Calu3 (cell line): ENCODE measurements around the gene VWA8. TPM values are rescaled to one million over a fixed set of nuclear protein-coding genes. Genes with fewer than 3 reads are reported as not detected.
"Not testable (repeated sequence)": the region's sequence is repeated elsewhere in the genome, so short reads cannot be mapped to it uniquely, and the experiment has no call there.

ENCODE experiments used
- BruUV-seq: library from RNA; stranded (reverse); fragments of 400-500 nt; replicated peaks from 2 replicates; lab custom pipeline; 2021; lab: Mats Ljungman, UMichigan
- CTCF ChIA-PET: fragments of 300-600 bp; sonication (Branson Sonifier 250); formaldehyde crosslinking; loops from one replicate; lab custom pipeline; 2022; ENCODE audit warnings: antibody characterized with exemption; lab: Charles Lee
- DNase-seq: peaks from one replicate; pipeline ENCODE4 v3.0.0; 2022
- H3K27ac Mint-ChIP-seq: one replicate; pipeline ENCODE4 v1.8.0; 2022; ENCODE audit warnings: mixed read lengths; ENCODE audit not compliant: unreplicated experiment
- H3K27me3 Mint-ChIP-seq: one replicate; pipeline ENCODE4 v1.8.0; 2022; ENCODE audit warnings: mixed read lengths; ENCODE audit not compliant: unreplicated experiment
- H3K36me3 Mint-ChIP-seq: one replicate; pipeline ENCODE4 v1.8.0; 2022; ENCODE audit warnings: mild to moderate bottlenecking, moderate library complexity, mixed read lengths; ENCODE audit not compliant: insufficient read depth, unreplicated experiment
- H3K4me1 Mint-ChIP-seq: one replicate; pipeline ENCODE4 v1.8.0; 2022; ENCODE audit warnings: mild to moderate bottlenecking, low read depth, mixed read lengths; ENCODE audit not compliant: unreplicated experiment
- H3K4me3 Mint-ChIP-seq: one replicate; pipeline ENCODE4 v1.8.0; 2022; ENCODE audit warnings: mild to moderate bottlenecking, low read depth, moderate library complexity, mixed read lengths; ENCODE audit not compliant: unreplicated experiment
- H3K9me3 Mint-ChIP-seq: one replicate; pipeline ENCODE4 v1.8.0; 2022; ENCODE audit warnings: low read depth, mixed read lengths; ENCODE audit not compliant: unreplicated experiment
- intact Hi-C: fragments of 100-400 bp; cut with micrococcal nuclease; formaldehyde crosslinking; loops from one replicate; pipeline ENCODE4 v1.10.0; 2022; ENCODE audit not compliant: unreplicated experiment
- total RNA-seq: library from RNA; stranded (reverse); gene quantifications from 2 replicates; pipeline ENCODE4 v1.2.3, GENCODE V29; 2022
- TF ChIP-seq, protein P1 (sequence below): fragments of 200-600 bp; IDR thresholded peaks from one replicate; pipeline ENCODE4 v1.8.0; 2022; ENCODE audit warnings: antibody characterized with exemption; ENCODE audit not compliant: unreplicated experiment

The VWA8 gene
- total RNA-seq, 1 experiment from 2014 or later: 15.2 TPM

DNA sequence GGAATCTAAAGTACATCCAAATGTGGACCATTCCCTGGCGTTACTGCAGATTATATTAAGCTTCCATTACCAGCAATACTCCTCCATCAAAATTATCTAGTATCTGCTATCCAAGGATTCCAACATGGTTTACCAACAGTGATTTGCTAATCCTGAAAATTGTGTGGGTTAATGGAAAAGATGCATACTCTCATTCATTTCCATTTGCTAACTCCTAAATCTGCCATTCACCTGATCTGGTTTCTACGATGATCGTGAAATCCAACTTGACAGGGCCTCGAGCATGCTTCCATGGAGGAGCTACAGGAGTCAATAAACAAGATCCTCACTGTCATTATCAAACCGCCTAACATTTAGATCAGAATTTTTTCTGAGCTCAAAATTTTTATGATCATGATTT, 382.5 kb downstream of the VWA8 start:
- TF ChIP-seq, protein P1, sequence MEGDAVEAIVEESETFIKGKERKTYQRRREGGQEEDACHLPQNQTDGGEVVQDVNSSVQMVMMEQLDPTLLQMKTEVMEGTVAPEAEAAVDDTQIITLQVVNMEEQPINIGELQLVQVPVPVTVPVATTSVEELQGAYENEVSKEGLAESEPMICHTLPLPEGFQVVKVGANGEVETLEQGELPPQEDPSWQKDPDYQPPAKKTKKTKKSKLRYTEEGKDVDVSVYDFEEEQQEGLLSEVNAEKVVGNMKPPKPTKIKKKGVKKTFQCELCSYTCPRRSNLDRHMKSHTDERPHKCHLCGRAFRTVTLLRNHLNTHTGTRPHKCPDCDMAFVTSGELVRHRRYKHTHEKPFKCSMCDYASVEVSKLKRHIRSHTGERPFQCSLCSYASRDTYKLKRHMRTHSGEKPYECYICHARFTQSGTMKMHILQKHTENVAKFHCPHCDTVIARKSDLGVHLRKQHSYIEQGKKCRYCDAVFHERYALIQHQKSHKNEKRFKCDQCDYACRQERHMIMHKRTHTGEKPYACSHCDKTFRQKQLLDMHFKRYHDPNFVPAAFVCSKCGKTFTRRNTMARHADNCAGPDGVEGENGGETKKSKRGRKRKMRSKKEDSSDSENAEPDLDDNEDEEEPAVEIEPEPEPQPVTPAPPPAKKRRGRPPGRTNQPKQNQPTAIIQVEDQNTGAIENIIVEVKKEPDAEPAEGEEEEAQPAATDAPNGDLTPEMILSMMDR: no peak
- Mint-ChIP-seq H3K27me3 (no peaks in the 10 kb centered on the region), H3K36me3 (no peaks in the 10 kb centered on the region), H3K4me3 (no peak overlapping the region), H3K27ac (no peak overlapping the region), H3K9me3 (no peaks in the 10 kb centered on the region), H3K4me1 (no peaks in the 10 kb centered on the region)
- BruUV-seq: no TSS peak
- DNase-seq: no peak
- CTCF ChIA-PET: no interaction called here
- intact Hi-C loops: no loop called here

DNA sequence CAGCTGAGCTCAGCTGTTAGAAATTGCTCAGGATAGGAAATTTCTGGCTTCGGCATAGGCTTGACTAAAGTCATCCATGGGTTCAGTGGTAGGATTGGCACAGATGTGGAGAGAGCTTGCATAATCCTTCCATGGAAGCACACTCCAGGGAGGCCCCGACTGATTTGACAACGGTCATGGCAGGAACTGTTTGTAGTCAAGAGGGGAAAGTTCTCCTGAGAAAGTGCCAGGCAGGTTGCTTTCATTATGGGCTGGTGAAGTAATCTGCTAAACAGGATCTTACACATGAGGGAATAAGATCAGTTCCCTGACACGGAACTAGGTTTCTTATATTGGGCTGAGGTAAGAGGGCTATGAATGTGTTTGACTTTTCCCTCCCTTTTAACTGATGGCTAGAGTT, 383.5 kb downstream of the VWA8 start:
- no peaks in the 10 kb centered on the region for H3K9me3 Mint-ChIP-seq
- no peak for DNase-seq
- intact Hi-C loops: no loop called here
- no peaks in the 10 kb centered on the region for H3K27me3 Mint-ChIP-seq
- TF ChIP-seq, protein P1: no peak
- H3K4me3 Mint-ChIP-seq: no peak overlapping the region
- no peaks in the 10 kb centered on the region for H3K36me3 Mint-ChIP-seq
- no peak overlapping the region for H3K27ac Mint-ChIP-seq
- no TSS peak for BruUV-seq
- no peaks in the 10 kb centered on the region for H3K4me1 Mint-ChIP-seq
- CTCF ChIA-PET: no interaction called here

DNA sequence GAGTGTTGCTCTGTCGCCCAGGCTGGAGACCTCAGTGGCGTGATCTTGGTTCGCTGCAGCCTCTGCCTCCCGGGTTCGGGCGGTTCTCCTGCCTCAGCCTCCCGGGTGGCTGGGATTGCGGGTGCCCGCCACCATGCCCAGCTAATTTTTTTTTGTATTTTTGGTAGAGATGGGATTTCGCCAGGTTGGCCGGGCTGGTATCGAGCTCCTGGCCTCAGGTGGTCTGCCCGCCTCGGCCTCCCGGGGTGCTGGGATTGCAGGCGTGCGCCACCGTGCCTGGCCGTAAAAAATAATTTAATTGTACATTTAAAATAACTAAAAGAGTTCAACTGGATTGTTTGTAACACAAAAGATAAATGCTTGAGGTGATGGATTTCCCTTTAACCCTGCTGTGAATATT, 387.3 kb downstream of the VWA8 start:
- H3K36me3 Mint-ChIP-seq, CTCF ChIA-PET, H3K27me3 Mint-ChIP-seq, H3K4me1 Mint-ChIP-seq, DNase-seq, BruUV-seq, H3K4me3 Mint-ChIP-seq, H3K27ac Mint-ChIP-seq, H3K9me3 Mint-ChIP-seq, intact Hi-C loops: not testable (repeated sequence)

DNA sequence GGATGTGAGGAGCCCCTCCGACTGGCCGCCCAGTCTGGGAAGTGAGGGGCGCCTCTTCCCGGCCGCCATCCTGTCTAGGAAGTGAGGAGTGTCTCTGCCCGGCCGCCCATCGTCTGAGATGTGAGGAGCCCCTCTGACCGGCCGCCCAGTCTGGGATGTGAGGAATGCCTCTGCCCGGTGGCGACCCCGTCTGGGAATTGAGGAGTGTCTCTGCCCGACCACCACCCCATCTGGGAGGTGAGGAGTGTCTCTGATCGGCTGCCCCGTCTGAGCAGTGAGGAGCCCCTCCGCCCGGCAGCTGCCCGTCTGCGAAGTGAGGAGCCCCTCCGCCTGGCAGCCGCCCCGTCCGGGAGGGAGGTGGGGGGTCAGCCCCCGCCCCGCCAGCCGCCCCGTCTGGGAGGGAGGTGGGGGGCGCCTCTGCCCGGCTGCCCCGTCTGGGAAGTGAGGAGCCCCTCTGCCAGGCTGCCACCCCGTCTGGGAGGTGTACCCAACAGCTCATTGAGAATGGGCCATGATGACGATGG, 389.0 kb downstream of the VWA8 start:
- CTCF ChIA-PET, intact Hi-C loops: not testable (repeated sequence)

DNA sequence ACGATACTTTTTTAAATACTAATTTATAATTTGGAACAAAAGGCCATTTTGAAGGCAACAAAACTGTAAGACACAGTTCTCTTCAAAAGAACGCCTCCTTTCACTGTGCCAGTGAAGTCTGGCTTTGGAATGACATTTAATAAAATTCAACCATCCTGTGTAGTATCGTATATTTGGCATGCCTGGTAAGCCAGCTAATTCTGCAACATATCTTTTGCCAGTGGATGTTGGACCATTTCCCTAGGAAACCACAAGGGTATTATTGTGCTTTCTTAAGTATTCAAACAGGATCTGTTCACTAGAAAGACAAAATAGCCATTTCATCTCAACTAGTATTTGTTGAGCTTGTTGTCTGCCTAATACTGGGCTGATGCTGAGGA, 391.9 kb downstream of the VWA8 start:
- intact Hi-C loops: no loop called here
- no TSS peak for BruUV-seq
- CTCF ChIA-PET: no interaction called here
- TF ChIP-seq, protein P1: no peak
- no peak for DNase-seq
- no peak overlapping the region for H3K27ac Mint-ChIP-seq
- H3K27me3 Mint-ChIP-seq: no peaks in the 10 kb centered on the region
- H3K36me3 Mint-ChIP-seq: peaks cover 3% of the 10 kb centered on the region
- peaks cover 2% of the 10 kb centered on the region for H3K4me1 Mint-ChIP-seq
- H3K9me3 Mint-ChIP-seq: no peaks in the 10 kb centered on the region
- H3K4me3 Mint-ChIP-seq: no peak overlapping the region

More for the DNA sequence above, 389.0 kb downstream of the VWA8 start:
- H3K4me3 Mint-ChIP-seq, BruUV-seq, H3K36me3 Mint-ChIP-seq, H3K27ac Mint-ChIP-seq, H3K4me1 Mint-ChIP-seq, H3K9me3 Mint-ChIP-seq, DNase-seq, H3K27me3 Mint-ChIP-seq: not testable (repeated sequence)
